Peyer's patch (tissue), 4 donors: Measurements from ENCODE around the gene APLP1.

Source experiments
- POLR2A ChIP-seq, 2 donors: fragments of 450-650 bp; IDR thresholded peaks; one replicate each; pipeline ENCODE4 v1.5.1; 2017; ENCODE audit warnings: antibody characterized with exemption in 2 of 2, mild to moderate bottlenecking in 2 of 2, moderate library complexity in 2 of 2
- TF ChIP-seq, protein P1 (sequence below), 6 experiments: fragments of 450-650 bp in 4 of 6; fragments of 200-600 bp in 2 of 6; sonication (generic) in 1 of 6; IDR thresholded peaks; one replicate each; pipeline ENCODE4 v1.5.1; 2017 to 2019; ENCODE audit warnings: antibody characterized with exemption in 6 of 6, mild to moderate bottlenecking in 3 of 6, moderate library complexity in 1 of 6

DNA sequence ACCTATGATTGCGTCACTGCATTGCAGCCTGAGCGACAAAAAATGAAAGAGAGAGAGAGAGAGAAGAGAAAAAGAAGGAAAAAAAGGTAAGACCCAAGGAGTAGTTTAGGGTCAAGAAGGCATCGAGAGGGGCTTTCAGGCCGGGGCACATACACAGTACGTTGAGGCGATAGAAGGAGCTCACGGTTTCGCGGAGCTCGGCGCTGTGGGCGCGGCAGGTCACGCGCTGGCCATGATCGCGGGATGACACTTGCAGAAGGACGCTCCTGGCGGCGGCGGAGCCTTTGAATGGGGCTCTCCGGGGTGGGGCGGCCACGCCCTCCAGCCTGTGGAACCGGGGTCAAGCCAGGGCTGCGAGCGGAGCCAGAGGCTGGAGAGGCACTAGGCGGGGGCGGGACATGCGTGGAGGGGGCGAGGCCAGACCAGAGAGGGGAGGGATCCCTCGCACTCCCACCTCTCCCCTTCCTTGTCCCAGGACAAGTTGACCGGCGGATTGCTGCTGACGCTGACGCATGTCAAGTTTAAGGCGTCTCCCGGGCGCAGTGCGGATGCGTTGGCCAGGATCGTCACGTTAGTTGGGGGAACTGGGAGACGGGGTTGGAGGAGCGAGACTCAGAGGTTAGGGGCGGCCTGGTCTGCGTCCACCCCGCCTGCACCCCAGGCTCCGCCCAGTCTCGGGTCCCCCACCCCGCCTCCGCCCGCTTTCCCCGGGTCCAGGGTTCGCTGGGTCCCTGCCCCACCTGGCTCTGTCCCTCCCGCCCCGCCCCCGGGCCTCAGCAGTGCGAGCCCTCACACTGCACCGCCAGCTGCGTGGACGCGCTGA lies 22.9 kb upstream of the APLP1 start:
- TF ChIP-seq, protein P1, sequence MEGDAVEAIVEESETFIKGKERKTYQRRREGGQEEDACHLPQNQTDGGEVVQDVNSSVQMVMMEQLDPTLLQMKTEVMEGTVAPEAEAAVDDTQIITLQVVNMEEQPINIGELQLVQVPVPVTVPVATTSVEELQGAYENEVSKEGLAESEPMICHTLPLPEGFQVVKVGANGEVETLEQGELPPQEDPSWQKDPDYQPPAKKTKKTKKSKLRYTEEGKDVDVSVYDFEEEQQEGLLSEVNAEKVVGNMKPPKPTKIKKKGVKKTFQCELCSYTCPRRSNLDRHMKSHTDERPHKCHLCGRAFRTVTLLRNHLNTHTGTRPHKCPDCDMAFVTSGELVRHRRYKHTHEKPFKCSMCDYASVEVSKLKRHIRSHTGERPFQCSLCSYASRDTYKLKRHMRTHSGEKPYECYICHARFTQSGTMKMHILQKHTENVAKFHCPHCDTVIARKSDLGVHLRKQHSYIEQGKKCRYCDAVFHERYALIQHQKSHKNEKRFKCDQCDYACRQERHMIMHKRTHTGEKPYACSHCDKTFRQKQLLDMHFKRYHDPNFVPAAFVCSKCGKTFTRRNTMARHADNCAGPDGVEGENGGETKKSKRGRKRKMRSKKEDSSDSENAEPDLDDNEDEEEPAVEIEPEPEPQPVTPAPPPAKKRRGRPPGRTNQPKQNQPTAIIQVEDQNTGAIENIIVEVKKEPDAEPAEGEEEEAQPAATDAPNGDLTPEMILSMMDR (IDR thresholded peaks at IDR 0.05): no peak
- TF ChIP-seq POLR2A (IDR thresholded peaks at IDR 0.05): no peak
